Panc1 (cell line): Measurements from ENCODE around the gene PRRX2. TPM values are rescaled to one million over a fixed set of nuclear protein-coding genes. Genes with fewer than 3 reads are reported as not detected.

Experiments
- ATAC-seq: fragments of 200-7000 bp; cut with Tn5 transposase; 2 replicates; pipeline ENCODE4 v1.9.1; 2020; ENCODE audit warnings: mild to moderate bottlenecking, moderate library complexity
- BruUV-seq: library from RNA; stranded (reverse); fragments of 400-500 nt; replicated peaks from 2 replicates; lab custom pipeline; 2021; lab: Mats Ljungman, UMichigan
- CTCF ChIA-PET: fragments of 300-600 bp; sonication (Branson Sonifier 250); formaldehyde crosslinking; loops from one replicate; lab custom pipeline; 2022; ENCODE audit warnings: antibody characterized with exemption; lab: Charles Lee
- POLR2A ChIA-PET: fragments of 300-600 bp; sonication (Branson Sonifier 250); formaldehyde crosslinking; loops from one replicate; lab custom pipeline; 2022; ENCODE audit warnings: antibody characterized with exemption; lab: Charles Lee
- DNase-seq: peaks from one replicate; pipeline ENCODE4 v3.0.0-alpha.2; 2010; ENCODE audit warnings: low read depth, low spot score
- H3K27ac ChIP-seq: 2 replicates; pipeline ENCODE4 v1.5.1; 2011; ENCODE audit warnings: mild to moderate bottlenecking, low read length, inconsistent platforms
- H3K27me3 ChIP-seq: fragments of 200-500 bp; sonication (Bioruptor generic); 2 replicates; pipeline ENCODE4 v1.6.0; 2014; ENCODE audit warnings: low read length, inconsistent platforms; ENCODE audit not compliant: control insufficient read depth, insufficient read depth
- H3K36me3 ChIP-seq: fragments of 200-500 bp; sonication (Bioruptor generic); 2 replicates; pipeline ENCODE4 v1.5.1; 2014; ENCODE audit warnings: inconsistent platforms, mild to moderate bottlenecking, low read length, moderate library complexity; ENCODE audit not compliant: control insufficient read depth, insufficient read depth
- H3K4me1 ChIP-seq: 2 replicates; pipeline ENCODE4 v1.5.1; 2011; ENCODE audit warnings: inconsistent platforms, mild to moderate bottlenecking, low read length, moderate library complexity; ENCODE audit not compliant: control insufficient read depth, insufficient read depth
- H3K4me3 ChIP-seq, 2 experiments: 2 replicates each; pipeline ENCODE4 v1.5.1; 2011 to 2012; ENCODE audit warnings: low read depth in 2 of 2, low read length in 2 of 2, mild to moderate bottlenecking in 2 of 2, inconsistent platforms in 1 of 2, moderate library complexity in 1 of 2
- H3K9me3 ChIP-seq: fragments of 200-500 bp; sonication (Bioruptor generic); 2 replicates; pipeline ENCODE4 v1.5.1; 2014; ENCODE audit warnings: low read depth, mild to moderate bottlenecking, inconsistent platforms, low read length, moderate library complexity; ENCODE audit not compliant: control insufficient read depth, insufficient read depth
- POLR2AphosphoS5 ChIP-seq: IDR thresholded peaks from 2 replicates; pipeline ENCODE4 v1.6.1; 2012; ENCODE audit warnings: mild to moderate bottlenecking, low read depth, low read length, moderate library complexity
- REST ChIP-seq, 2 experiments: IDR thresholded peaks; 2 replicates each; pipeline ENCODE4 v1.6.1; 2011 to 2012; ENCODE audit warnings: low read depth in 2 of 2, control low read depth in 1 of 2, low read length in 1 of 2, mild to moderate bottlenecking in 1 of 2, moderate library complexity in 1 of 2; ENCODE audit not compliant: insufficient read depth in 1 of 2
- SIN3A ChIP-seq: IDR thresholded peaks from 2 replicates; pipeline ENCODE4 v1.6.1; 2012; ENCODE audit warnings: low read depth, mild to moderate bottlenecking, low read length, moderate library complexity, borderline replicate concordance; ENCODE audit not compliant: insufficient read depth
- TCF7L2 ChIP-seq: IDR thresholded peaks from 2 replicates; pipeline ENCODE4 v1.6.1; 2011; ENCODE audit warnings: mild to moderate bottlenecking, low read depth, low read length, inconsistent platforms
- in situ Hi-C: cut with HindIII; loops from 2 replicates; pipeline ENCODE4 v1.10.0; 2016; ENCODE audit warnings: low sequenced_read_pairs, low pct_unique_long_range_greater_than_20kb
- intact Hi-C: fragments of 100-400 bp; cut with micrococcal nuclease; formaldehyde crosslinking; loops from one replicate; pipeline ENCODE4 v1.10.0; 2022; ENCODE audit not compliant: unreplicated experiment
- total RNA-seq: library from RNA; stranded (reverse); gene quantifications from one replicate; pipeline ENCODE4 v1.2.1, GENCODE V29; 2021; ENCODE audit not compliant: unreplicated experiment
- TF ChIP-seq, protein P1 (sequence below): fragments of 450-650 bp; IDR thresholded peaks from 2 replicates; pipeline ENCODE4 v1.5.1; 2017; ENCODE audit warnings: mild to moderate bottlenecking

The PRRX2 gene
- total RNA-seq, 1 experiment from 2014 or later = 6.3 TPM

DNA sequence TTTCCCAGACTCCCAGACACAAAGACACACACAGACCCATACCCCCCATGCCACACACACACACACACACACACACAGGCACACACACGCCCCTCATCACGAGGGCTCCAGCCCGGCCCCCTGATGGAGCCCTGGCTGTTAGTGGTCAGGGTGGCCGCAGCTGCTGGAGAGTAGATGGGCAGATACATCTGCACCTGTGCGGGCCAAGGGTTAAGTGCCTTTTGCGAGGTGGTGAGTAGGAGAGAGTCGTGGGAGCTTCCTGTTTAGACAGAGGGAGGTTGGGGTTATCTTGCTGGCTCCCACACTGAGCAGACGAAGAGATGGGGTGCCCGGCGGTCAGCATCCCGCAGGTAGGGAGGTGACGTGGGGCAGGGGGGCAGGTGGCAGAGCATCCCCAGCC lies 8.2 kb downstream of the PRRX2 start:
- BruUV-seq = no TSS peak
- intact Hi-C loops = no loop called here
- Histone ChIP-seq H3K27me3 (no peaks in the 10 kb centered on the region), H3K4me3 (no peak overlapping the region), H3K27ac (no peak overlapping the region), H3K36me3 (no peaks in the 10 kb centered on the region), H3K4me1 (no peaks in the 10 kb centered on the region), H3K9me3 (no peaks in the 10 kb centered on the region)
- TF ChIP-seq REST (IDR thresholded peaks at IDR 0.05; ENCODE audit: insufficient read depth in 1 of 2, low read depth in 2 of 2, low read length in 1 of 2) (no peak), TCF7L2 (no peak)
- TF ChIP-seq, protein P1, sequence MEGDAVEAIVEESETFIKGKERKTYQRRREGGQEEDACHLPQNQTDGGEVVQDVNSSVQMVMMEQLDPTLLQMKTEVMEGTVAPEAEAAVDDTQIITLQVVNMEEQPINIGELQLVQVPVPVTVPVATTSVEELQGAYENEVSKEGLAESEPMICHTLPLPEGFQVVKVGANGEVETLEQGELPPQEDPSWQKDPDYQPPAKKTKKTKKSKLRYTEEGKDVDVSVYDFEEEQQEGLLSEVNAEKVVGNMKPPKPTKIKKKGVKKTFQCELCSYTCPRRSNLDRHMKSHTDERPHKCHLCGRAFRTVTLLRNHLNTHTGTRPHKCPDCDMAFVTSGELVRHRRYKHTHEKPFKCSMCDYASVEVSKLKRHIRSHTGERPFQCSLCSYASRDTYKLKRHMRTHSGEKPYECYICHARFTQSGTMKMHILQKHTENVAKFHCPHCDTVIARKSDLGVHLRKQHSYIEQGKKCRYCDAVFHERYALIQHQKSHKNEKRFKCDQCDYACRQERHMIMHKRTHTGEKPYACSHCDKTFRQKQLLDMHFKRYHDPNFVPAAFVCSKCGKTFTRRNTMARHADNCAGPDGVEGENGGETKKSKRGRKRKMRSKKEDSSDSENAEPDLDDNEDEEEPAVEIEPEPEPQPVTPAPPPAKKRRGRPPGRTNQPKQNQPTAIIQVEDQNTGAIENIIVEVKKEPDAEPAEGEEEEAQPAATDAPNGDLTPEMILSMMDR = no peak
- DNase-seq (no peak), ATAC-seq (no peak)
- in situ Hi-C loops = no loop called here
- ChIA-PET POLR2A (interaction anchor here (0.6 kb wide), 1 partner anchor 53 kb away, joined by 5 read pairs; no protein-coding TSS in a partner anchor), CTCF (no interaction called here)

- no peaks in the 10 kb centered on the region for H3K9me3 ChIP-seq
- no peaks in the 10 kb centered on the region for H3K36me3 ChIP-seq
- no peaks in the 10 kb centered on the region for H3K27me3 ChIP-seq
- BruUV-seq = no TSS peak
- ChIA-PET POLR2A (no interaction called here), CTCF (no interaction called here)
- in situ Hi-C loops = no loop called here
- H3K4me1 ChIP-seq = no peaks in the 10 kb centered on the region
- H3K4me3 ChIP-seq = no peak overlapping the region
- intact Hi-C loops = no loop called here
- DNase-seq (no peak), ATAC-seq (no peak)
- TF ChIP-seq, protein P1 = no peak
- no peak for TF ChIP-seq TCF7L2
- TF ChIP-seq POLR2AphosphoS5 = no peak
- TF ChIP-seq SIN3A = no peak
- no peak for TF ChIP-seq REST (IDR thresholded peaks at IDR 0.05; ENCODE audit: insufficient read depth in 1 of 2, low read depth in 2 of 2, low read length in 1 of 2)
- no peak overlapping the region for H3K27ac ChIP-seq
These were observed 8.8 kb downstream of the PRRX2 start for GRCh38 chr9:129674229-129674628.
